Mucosa of rectum (tissue), 2 donors: ENCODE measurements around the gene NFATC1.
A peak's percentile ranks its signal among the peaks of the same experiment; 100 is the strongest.

Source experiments
- H3K27ac ChIP-seq, 2 donors: one replicate each; pipeline ENCODE4 v1.7.0; 2013; ENCODE audit warnings: inconsistent platforms in 2 of 2, low read depth in 2 of 2, low read length in 2 of 2
- H3K27me3 ChIP-seq, 2 donors: one replicate each; pipeline ENCODE4 v1.7.0; 2013; ENCODE audit warnings: low read length in 2 of 2; ENCODE audit not compliant: control insufficient read depth in 2 of 2, insufficient read depth in 2 of 2
- H3K36me3 ChIP-seq, 2 donors: one replicate each; pipeline ENCODE4 v1.7.0; 2013; ENCODE audit warnings: low read length in 2 of 2; ENCODE audit not compliant: control insufficient read depth in 2 of 2, insufficient read depth in 2 of 2
- H3K4me1 ChIP-seq, 2 donors: one replicate each; pipeline ENCODE4 v1.7.0; 2013; ENCODE audit warnings: low read length in 2 of 2, mild to moderate bottlenecking in 1 of 2; ENCODE audit not compliant: control insufficient read depth in 2 of 2, insufficient read depth in 2 of 2
- H3K4me3 ChIP-seq, 2 donors: one replicate each; pipeline ENCODE4 v1.7.0; 2013; ENCODE audit warnings: low read length in 2 of 2
- H3K9ac ChIP-seq, 2 donors: one replicate each; pipeline ENCODE4 v1.7.0; 2013; ENCODE audit warnings: low read length in 2 of 2, low read depth in 1 of 2, mild to moderate bottlenecking in 1 of 2
- H3K9me3 ChIP-seq, 2 donors: one replicate each; pipeline ENCODE4 v1.7.0; 2013; ENCODE audit warnings: low read length in 2 of 2; ENCODE audit not compliant: control insufficient read depth in 2 of 2
- donor health status: healthy.
- donor health status: Normal muscosa, but diverticular disease.

NFATC1 gene

DNA sequence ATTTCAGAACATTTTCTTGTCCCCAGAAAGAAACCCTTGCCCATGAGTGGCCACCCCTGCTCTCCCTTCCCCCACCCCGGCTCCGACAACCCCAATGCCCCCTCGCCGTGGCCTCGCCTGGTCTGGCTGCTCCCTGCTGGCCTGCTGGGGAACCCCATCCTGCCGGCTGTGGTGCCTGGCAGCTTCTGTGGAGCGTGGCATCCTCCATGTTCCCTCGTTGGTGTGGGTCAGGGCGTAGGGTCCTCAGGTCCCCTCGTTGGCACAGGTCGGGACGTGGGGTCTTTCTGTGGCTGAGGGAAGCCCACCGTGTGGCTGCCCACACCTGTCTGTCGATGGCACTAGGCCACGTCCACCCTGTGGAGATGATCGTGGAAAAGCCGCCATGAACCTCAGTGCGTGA lies 61.9 kb downstream of the NFATC1 start:
- no peak overlapping the region for H3K27ac ChIP-seq
- peaks cover 2 to 6% of the 10 kb centered on the region in 2 donors for H3K36me3 ChIP-seq
- H3K27me3 ChIP-seq, result peaks cover 0 to 2% of the 10 kb centered on the region in 2 donors
- H3K9me3 ChIP-seq, result no peaks in the 10 kb centered on the region
- no peak overlapping the region for H3K9ac ChIP-seq
- no peak overlapping the region for H3K4me3 ChIP-seq
- no peaks in the 10 kb centered on the region for H3K4me1 ChIP-seq

DNA sequence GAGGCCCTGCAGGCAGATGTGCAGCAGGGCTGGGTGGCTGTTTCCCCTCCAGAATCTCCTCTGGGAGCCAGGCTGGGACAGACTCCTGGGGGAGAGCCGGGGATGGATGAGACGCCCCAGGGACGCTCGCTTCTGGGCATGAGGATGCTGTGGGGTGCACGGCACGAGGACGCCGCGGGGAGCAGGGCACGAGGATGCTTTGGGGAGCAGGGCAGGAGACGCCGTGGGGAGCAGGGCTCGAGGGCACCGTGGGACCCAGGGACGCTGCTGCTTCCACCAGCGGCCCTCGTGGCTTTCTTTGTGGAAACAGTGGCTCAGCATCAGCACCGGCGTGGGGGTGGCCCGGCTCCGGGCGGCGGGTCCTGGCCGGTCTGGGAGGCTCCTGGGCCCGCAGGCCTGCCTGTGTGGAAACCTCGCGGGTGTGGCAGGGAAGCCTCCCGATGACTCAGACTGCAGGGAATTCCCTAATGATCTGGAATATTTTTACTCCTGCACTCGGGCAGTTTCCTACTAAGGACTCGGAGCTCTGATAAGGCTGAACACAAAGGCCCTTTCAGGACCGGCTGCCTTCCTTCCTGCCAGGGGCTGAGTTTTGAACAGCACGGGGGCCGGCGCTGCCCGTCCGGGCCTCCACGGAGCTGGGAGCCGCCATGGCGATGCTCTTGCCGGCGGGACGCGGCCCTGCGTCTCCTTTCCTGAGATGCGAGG lies 62.6 kb downstream of the NFATC1 start:
- no peaks in the 10 kb centered on the region for H3K4me1 ChIP-seq
- peaks cover 0 to 2% of the 10 kb centered on the region in 2 donors for H3K27me3 ChIP-seq
- no peak overlapping the region for H3K9ac ChIP-seq
- H3K4me3 ChIP-seq, result no peak overlapping the region
- H3K36me3 ChIP-seq, result peaks cover 2 to 11% of the 10 kb centered on the region in 2 donors
- H3K27ac ChIP-seq, result no peak overlapping the region
- H3K9me3 ChIP-seq, result no peaks in the 10 kb centered on the region

DNA sequence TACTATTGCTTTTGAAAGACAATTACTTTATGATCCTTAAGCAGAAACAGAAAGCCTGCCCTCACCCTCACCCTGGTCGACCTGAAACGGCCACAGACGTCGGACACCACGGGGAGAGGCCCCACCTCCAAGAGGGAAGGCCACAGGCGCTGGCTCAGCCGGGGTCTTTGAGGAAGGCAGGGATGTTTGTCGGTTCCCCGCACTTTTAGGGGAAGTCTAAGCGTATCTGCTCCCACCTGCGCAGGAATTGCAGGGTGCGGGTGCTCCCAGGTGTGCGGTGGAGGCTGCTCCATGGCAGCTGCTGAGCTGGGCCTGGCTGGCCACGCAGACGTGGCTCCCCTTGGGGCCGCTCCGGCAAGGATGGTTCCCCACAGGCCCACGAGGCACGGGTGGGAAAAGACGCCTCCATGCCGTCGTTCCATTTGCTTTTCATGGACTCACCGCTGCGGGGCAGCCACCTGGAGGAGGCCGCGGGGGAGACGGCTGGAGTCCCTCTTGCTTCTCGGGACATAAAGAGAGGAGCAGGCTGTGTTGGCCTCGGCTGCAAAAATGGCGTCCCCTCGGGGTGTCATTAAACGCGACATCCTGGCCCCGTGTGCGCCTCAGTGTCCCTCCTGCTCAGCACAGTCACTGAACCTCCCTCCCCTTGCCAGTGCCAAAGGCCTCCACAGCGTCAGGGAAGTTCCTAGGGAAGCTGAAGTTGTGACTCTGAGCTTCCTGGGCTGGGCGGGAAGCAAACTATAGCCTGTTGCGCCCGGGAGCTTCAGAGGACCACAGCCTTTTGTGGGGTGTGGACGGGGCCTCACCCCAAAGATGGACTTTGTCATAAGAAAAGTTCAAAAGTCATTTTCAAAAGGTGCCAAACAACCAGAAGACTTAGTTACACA lies 63.4 kb downstream of the NFATC1 start:
- Histone ChIP-seq H3K27me3 (peaks cover 0 to 2% of the 10 kb centered on the region in 2 donors), H3K9ac (no peak overlapping the region), H3K9me3 (no peaks in the 10 kb centered on the region), H3K4me3 (no peak overlapping the region), H3K27ac (peak overlapping the region in 1 of 2 donors; percentile 32), H3K4me1 (no peaks in the 10 kb centered on the region), H3K36me3 (peaks cover 0 to 12% of the 10 kb centered on the region in 2 donors)

DNA sequence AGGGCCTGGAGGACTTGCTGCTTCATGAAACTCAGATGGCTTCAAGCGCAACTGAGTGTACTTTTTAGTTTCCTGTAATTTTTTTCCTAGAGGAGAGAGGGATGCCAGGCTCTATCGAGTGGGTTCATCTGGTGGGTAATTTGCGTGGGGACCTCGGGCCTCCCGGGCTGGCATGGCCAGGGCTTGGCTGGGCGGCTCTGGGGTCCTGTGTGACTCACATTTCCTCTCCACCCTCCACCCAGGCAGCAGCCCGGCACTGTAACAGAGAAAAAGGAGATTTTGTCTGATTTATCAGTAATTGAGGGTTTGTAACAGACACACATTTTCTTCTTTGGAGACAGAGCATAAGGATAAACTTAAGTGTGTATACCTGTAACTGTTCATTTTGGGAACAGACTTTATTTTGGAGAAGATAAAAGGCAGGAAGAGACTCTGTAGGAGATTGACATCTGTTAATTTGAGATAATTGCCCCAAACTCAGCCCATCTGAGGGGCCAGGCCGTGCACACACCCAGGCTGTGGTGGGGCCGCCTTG lies 64.3 kb downstream of the NFATC1 start:
- H3K4me1 ChIP-seq, result no peaks in the 10 kb centered on the region
- H3K27ac ChIP-seq, result peak overlapping the region in 1 of 2 donors; percentile 32
- peaks cover 0 to 11% of the 10 kb centered on the region in 2 donors for H3K36me3 ChIP-seq
- H3K9ac ChIP-seq, result no peak overlapping the region
- H3K4me3 ChIP-seq, result no peak overlapping the region
- no peaks in the 10 kb centered on the region for H3K9me3 ChIP-seq
- peaks cover 0 to 2% of the 10 kb centered on the region in 2 donors for H3K27me3 ChIP-seq

DNA sequence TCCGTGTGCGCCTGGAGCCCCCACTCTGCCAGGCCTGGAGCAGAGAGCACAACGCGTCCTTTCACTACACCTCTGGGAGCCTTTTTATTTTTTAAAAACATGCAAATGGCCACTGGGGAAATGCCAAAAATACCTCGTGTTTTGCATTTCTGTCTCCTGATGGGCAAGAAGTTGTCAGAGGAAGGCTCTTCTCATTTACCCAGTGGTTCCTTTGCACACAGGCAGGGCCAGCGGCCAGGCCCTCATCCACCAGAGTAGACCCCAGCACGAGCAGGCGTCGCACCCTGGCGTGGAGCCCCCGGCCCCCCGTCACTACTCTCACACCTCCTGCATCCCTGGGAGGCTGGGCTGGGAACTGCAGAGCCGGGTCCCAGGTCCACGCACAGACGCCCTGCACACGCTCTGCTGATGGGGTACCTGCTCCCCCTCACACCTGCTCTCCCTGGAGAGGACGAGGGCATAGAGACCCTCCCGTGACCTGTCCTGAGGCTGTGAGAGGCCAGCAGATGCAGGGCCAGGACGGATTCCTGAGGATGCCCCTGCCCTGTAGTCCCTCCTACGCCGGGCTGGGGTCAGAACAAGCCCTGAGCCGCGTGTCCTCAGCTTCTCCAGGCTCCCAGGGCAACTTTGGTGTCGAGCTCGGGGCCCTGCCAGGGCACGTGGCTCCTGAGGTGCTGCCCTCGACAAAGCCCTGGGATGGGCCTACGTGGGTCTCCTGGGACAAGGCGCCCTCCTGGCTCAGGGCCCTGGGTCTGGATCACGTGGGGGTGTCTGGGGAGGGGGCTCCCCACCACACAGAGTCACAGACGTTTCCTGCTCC lies 65.0 kb downstream of the NFATC1 start:
- Histone ChIP-seq H3K9ac (no peak overlapping the region), H3K4me1 (no peaks in the 10 kb centered on the region), H3K36me3 (peaks cover 0 to 10% of the 10 kb centered on the region in 2 donors), H3K4me3 (no peak overlapping the region), H3K27ac (no peak overlapping the region), H3K9me3 (no peaks in the 10 kb centered on the region), H3K27me3 (peaks cover 0 to 2% of the 10 kb centered on the region in 2 donors)

DNA sequence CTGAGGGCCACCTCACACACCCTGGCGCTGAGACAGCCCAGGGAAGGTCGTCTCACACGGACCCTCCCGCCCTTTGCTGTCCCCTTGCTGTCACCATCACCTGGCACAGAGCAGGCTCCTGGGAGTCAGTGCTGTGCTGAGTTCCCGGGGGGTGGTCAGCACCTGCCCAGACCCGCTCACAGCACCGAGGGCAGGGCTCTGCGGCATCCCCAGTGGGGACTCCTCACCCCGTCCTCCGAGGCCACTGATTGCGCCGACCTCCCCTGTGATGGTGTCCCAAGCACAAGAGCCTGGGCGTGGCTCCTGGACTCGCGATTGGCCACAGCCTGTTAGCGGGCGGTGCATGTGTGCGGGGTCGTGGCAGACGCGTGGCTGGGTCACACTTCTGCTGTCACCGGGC lies 65.9 kb downstream of the NFATC1 start:
- peaks cover 0 to 2% of the 10 kb centered on the region in 2 donors for H3K27me3 ChIP-seq
- H3K4me3 ChIP-seq, result no peak overlapping the region
- H3K36me3 ChIP-seq, result peaks cover 0 to 10% of the 10 kb centered on the region in 2 donors
- H3K9me3 ChIP-seq, result no peaks in the 10 kb centered on the region
- H3K27ac ChIP-seq, result no peak overlapping the region
- H3K4me1 ChIP-seq, result no peaks in the 10 kb centered on the region
- H3K9ac ChIP-seq, result no peak overlapping the region

DNA sequence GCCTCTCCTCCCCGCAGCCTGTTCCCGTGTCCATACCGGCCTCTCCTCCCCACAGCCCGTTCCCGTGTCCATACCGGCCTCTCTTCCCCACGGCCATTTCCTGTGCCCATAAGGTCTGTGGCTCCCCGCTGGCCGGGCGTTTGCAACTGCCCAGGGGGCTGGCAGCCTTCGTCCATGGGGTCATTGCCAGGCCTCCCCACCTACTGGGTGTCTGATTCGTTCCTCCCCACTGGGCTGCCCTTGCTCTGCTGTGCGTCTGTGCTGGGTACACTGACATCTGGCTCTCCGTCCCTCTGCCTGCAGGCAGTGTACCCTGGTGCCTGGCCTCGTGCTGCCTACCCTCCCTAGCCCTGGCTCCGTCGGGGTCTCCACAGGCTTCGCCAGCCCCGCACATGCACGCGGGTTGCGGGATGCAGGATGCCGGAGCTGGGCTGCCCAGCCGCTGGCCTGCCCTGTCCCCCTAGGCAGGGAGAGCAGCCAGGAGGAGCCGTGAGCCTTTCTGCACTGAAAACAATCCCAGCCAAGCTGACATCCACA lies 67.8 kb downstream of the NFATC1 start:
- no peaks in the 10 kb centered on the region for H3K9me3 ChIP-seq
- H3K4me3 ChIP-seq, result no peak overlapping the region
- H3K27me3 ChIP-seq, result no peaks in the 10 kb centered on the region
- no peak overlapping the region for H3K27ac ChIP-seq
- no peak overlapping the region for H3K9ac ChIP-seq
- H3K4me1 ChIP-seq, result no peaks in the 10 kb centered on the region
- peaks cover 0 to 10% of the 10 kb centered on the region in 2 donors for H3K36me3 ChIP-seq

DNA sequence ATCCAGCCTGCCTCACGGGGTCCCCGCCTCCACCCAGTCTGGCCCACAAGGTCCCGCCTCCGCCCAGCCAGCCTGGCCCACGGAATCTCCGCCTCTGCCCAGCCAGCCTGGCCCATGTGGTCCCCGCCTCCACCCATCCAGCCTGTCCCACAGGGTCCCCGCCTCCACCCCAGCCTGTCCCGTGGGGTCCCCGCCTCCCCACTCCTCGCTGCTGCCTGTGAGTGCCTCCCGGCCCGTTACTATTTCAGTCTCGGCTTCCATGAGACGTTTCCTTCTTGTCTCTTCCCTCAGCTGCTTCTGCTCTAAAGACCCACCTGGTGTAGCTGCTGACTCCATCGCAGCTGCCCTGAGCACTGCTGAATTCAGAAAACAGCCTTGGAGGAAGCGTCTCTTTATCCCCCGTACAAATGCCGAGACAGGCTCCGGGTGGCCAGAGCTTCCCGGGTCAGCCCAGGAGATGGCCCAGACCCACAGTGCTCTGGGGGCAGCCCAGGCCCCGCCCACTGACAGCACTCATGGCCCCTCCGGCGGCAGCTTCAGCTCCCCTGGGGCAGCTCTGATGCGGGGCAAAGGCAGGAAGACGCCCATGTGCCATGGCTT lies 69.8 kb downstream of the NFATC1 start:
- Histone ChIP-seq H3K27ac (peak overlapping the region in 1 of 2 donors; percentile 43), H3K4me1 (no peaks in the 10 kb centered on the region), H3K9ac (no peak overlapping the region), H3K36me3 (peaks cover 0 to 14% of the 10 kb centered on the region in 2 donors), H3K9me3 (no peaks in the 10 kb centered on the region), H3K27me3 (no peaks in the 10 kb centered on the region), H3K4me3 (peak overlapping the region in 1 of 2 donors; percentile 48)

DNA sequence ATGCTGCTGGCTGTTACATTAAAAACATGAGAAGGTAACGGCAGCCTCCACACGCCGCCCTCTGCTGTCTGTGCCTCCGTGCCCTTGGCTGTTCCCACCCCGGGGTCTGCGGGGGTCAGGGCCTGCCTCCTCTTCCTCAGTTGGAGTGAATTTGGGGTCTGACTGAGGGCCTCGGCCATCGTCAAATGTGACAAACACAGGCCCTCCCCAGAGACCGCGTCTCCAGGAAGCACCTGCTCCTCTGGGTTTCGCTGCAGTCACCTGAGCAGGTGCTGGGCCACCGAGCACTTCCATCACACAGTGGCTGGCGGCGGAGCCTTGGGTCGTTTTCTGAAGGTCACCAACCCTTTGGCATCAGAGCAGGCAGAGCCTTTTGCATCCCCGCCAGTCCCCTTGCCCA lies 70.9 kb downstream of the NFATC1 start:
- no peak overlapping the region for H3K27ac ChIP-seq
- H3K4me1 ChIP-seq, result no peaks in the 10 kb centered on the region
- H3K9ac ChIP-seq, result no peak overlapping the region
- H3K36me3 ChIP-seq, result peaks cover 0 to 14% of the 10 kb centered on the region in 2 donors
- H3K9me3 ChIP-seq, result no peaks in the 10 kb centered on the region
- no peak overlapping the region for H3K4me3 ChIP-seq
- no peaks in the 10 kb centered on the region for H3K27me3 ChIP-seq
